ENCODE results near the gene MON1A. TPM values are rescaled to one million over a fixed set of nuclear protein-coding genes. Genes with fewer than 3 reads are reported as not detected.

MON1A gene
- total RNA-seq, 1 donor from 2014 or later, result 13.8 TPM

DNA sequence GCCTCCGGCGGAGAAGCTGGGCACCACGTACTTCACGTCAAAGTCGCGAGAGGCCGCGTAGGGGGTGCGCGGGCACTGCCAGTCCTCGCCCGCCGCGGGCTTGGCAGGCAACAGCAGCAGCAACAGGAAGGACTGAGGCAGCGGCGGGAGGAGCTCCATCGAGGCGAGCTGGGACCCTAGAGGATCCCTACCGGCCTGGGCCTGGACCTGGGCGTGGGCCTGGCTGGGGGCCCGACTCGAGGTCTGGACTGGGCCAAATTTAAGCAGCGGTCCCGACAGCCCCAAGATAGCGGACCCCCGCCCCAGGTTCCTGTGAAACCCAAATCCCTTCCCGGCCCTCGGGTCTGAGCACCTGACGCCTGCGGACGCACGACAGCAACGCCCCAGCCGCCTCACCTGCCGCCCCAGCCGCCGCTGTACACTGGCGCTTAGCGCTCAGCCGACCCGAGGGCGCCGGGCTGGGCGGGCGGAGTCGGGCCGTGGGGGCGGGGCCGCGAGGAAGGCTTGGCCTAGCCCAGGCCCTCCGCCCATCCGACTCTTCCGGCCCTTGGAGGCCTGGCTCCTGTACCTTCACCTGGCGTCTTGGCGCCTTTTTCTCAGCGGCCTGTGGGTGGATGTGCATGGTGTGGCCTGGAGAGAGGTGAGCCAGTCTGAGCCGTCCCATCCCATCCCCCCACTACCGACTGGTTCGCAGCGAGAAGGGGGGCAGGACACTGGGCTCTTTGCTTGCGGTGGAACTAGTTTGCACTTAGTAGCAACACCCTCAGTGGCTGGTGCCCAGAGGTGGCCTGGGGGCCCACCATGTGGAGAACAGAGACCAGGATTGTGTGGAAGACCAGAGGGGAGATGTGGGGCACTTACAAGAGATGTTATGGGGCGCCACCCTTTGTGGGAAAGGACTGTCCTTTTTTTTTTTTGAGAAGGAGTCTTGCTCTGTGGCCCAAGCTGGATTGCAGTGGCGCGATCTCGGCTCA is 25.9 kb downstream of the MON1A start, which contains the start of gene MST1R:
TSS of gene MST1R (minus strand) at position 423 of the 974 bp plus-strand sequence. CDS start at position 159, 264 bp downstream.
- no peak for DNase-seq (ENCODE audit: extremely low spot score, unreplicated experiment)
- no peak within 1 kb of the TSS for H3K4me3 Mint-ChIP-seq (ENCODE audit: unreplicated experiment)
- H3K27ac Mint-ChIP-seq (ENCODE audit: unreplicated experiment), result no peak within 1 kb of the TSS
- TF ChIP-seq, protein P1, sequence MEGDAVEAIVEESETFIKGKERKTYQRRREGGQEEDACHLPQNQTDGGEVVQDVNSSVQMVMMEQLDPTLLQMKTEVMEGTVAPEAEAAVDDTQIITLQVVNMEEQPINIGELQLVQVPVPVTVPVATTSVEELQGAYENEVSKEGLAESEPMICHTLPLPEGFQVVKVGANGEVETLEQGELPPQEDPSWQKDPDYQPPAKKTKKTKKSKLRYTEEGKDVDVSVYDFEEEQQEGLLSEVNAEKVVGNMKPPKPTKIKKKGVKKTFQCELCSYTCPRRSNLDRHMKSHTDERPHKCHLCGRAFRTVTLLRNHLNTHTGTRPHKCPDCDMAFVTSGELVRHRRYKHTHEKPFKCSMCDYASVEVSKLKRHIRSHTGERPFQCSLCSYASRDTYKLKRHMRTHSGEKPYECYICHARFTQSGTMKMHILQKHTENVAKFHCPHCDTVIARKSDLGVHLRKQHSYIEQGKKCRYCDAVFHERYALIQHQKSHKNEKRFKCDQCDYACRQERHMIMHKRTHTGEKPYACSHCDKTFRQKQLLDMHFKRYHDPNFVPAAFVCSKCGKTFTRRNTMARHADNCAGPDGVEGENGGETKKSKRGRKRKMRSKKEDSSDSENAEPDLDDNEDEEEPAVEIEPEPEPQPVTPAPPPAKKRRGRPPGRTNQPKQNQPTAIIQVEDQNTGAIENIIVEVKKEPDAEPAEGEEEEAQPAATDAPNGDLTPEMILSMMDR (IDR thresholded peaks at IDR 0.05), result no peak
- no peaks in the 10 kb centered on the region for H3K9me3 Mint-ChIP-seq (ENCODE audit: unreplicated experiment)
- peaks cover 14% of the 10 kb centered on the region for H3K4me1 Mint-ChIP-seq (ENCODE audit: unreplicated experiment)
- no peaks in the 10 kb centered on the region for H3K27me3 Mint-ChIP-seq (ENCODE audit: unreplicated experiment)
- H3K36me3 Mint-ChIP-seq (ENCODE audit: unreplicated experiment), result no peaks in the 10 kb centered on the region

DNA sequence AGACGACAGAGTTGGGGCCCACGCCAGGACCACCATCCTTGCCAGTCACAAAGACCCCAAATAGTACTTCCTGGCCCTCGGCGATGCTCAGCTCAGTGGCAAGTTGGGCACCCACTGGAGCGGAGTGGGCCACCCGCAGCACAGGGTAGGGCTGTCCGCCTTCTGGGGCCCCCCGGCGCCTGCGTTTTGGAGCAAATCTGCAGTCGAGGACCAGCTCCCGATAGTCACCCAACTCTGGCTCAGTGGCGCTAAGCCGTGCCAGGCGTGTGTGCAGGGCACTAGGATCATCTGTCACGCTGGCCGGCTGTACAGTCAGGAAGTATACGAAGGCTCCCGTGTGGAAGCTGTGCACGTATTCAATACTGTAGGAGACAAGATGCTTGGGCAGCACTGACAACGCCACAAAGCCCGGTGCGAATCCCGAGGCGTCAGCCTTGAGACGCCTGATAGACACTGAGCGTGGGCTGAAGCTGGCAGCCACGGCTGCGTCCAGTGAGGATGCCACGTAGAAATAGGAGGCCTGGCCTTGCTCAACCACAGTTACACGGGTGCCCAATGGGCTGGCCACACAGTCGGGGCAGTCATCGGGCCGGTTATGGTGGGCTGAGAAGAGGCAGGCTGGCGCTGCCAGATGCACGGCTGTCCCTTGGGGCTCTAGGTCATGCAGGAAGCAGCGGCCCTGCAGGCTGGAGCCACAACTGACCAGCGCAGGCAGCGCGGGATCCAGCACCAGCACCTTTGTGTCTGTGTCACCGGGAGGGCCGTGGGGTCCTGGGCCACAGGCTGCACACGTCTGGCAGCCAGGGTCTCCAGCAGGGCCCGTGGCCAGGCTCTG is 26.9 kb downstream of the MON1A start:
- no peaks in the 10 kb centered on the region for H3K9me3 Mint-ChIP-seq (ENCODE audit: unreplicated experiment)
- no peak overlapping the region for H3K4me3 Mint-ChIP-seq (ENCODE audit: unreplicated experiment)
- no peaks in the 10 kb centered on the region for H3K36me3 Mint-ChIP-seq (ENCODE audit: unreplicated experiment)
- H3K4me1 Mint-ChIP-seq (ENCODE audit: unreplicated experiment), result peaks cover 14% of the 10 kb centered on the region
- DNase-seq (ENCODE audit: extremely low spot score, unreplicated experiment), result no peak
- TF ChIP-seq, protein P1 (IDR thresholded peaks at IDR 0.05), result no peak
- no peak overlapping the region for H3K27ac Mint-ChIP-seq (ENCODE audit: unreplicated experiment)
- no peaks in the 10 kb centered on the region for H3K27me3 Mint-ChIP-seq (ENCODE audit: unreplicated experiment)

DNA sequence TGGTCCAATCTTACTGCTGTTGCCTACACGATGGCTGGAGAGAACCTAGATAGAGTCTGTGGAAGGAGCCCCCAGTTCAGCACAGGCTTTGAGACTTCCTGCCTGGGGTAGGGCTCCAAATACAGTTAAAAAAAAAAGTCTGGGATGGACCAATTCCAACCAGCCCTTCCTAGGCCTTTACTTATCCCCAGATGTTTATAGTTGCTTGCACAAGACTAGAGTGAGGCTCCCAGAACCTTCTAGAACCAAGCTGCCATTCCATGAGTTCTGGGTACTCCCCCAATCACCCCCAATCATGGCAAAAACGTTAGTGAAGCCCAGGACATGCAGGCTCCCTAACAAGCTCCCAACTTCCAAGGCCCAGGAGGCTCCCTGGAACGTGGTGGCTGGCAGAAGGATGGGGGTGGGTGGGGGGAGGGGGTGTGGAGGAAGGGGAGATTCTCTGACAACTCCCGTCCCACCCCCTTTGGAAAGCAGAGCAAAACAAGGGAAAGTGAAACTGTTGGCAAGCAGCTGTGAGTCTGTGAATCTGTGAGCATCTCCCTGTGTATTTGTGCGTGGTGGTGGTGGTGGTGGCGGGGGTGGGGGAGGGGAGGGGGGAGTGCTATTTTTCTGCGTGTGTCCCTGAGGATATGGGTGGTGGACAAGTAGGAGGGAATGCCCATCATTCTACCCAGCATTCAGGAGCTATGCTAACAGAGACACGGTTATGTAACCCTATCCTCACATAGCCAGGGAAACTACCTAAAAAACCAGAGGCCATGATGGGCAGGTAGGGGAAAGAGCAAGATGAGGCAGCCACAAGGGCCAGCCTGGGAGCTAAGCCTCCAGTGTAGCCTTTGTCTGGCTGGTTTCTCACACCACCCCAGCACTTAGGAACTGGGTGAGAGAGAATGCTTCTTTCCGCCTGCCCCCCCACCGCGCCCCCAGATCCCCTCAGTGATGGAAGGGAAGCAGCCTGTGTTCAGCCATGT is 28.0 kb downstream of the MON1A start:
- Mint-ChIP-seq H3K36me3 (ENCODE audit: unreplicated experiment) (no peaks in the 10 kb centered on the region), H3K4me1 (ENCODE audit: unreplicated experiment) (peaks cover 14% of the 10 kb centered on the region), H3K9me3 (ENCODE audit: unreplicated experiment) (no peaks in the 10 kb centered on the region), H3K27ac (ENCODE audit: unreplicated experiment) (no peak overlapping the region), H3K4me3 (ENCODE audit: unreplicated experiment) (no peak overlapping the region), H3K27me3 (ENCODE audit: unreplicated experiment) (no peaks in the 10 kb centered on the region)
- DNase-seq (ENCODE audit: extremely low spot score, unreplicated experiment), result no peak
- TF ChIP-seq, protein P1 (IDR thresholded peaks at IDR 0.05), result no peak

DNA sequence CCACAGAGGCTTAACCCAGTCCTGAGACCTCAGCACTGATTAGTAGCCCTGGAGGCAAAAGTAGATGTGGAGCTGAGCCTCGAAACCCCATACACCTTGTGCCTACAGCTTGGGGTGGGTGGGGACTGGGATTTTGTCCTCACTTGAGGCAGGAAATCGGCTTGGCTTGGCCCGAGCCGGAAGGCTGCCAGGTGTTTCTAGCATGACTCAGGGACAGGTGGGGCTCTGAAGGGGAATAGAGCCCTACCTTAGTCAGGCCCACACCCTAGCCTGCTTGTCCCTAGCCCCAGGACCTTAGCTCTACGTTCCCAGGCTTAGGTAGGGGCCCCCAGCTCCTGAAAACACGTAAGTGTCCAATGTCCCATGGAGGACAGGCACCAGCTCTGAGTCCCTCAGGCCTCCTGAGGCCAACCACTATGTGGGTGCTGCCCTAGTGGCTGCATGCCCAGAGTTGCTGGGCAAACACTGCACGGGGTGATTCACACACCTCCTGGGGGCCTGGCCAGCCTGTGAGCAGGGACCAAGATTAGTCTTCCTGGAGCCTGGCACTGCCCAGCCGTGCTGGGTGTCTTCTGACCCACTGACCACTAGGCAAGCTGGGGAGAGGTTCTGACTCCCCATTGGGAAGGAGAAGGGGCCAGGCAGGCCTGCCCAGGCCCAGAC is 29.0 kb downstream of the MON1A start:
- no peaks in the 10 kb centered on the region for H3K9me3 Mint-ChIP-seq (ENCODE audit: unreplicated experiment)
- DNase-seq (ENCODE audit: extremely low spot score, unreplicated experiment), result no peak
- peaks cover 8% of the 10 kb centered on the region for H3K4me1 Mint-ChIP-seq (ENCODE audit: unreplicated experiment)
- H3K36me3 Mint-ChIP-seq (ENCODE audit: unreplicated experiment), result no peaks in the 10 kb centered on the region
- no peaks in the 10 kb centered on the region for H3K27me3 Mint-ChIP-seq (ENCODE audit: unreplicated experiment)
- H3K4me3 Mint-ChIP-seq (ENCODE audit: unreplicated experiment), result no peak overlapping the region
- TF ChIP-seq, protein P1 (IDR thresholded peaks at IDR 0.05), result no peak
- no peak overlapping the region for H3K27ac Mint-ChIP-seq (ENCODE audit: unreplicated experiment)
